Transverse colon (tissue), 4 donors: Measurements from ENCODE around the gene LRPPRC. TPM values are rescaled to one million over a fixed set of nuclear protein-coding genes. Genes with fewer than 3 reads are reported as not detected.

ENCODE experiments used
- DNase-seq: peaks from one replicate; pipeline ENCODE4 v3.0.0-alpha.2; 2019
- H3K27ac ChIP-seq, 4 donors: fragments of 200-600 bp; sonication (generic); 2 replicates each; pipeline ENCODE4 v1.5.1; 2016 to 2018; ENCODE audit warnings: inconsistent platforms in 4 of 4
- H3K27me3 ChIP-seq: fragments of 200-600 bp; sonication (generic); 2 replicates; pipeline ENCODE4 v1.5.1; 2017; ENCODE audit warnings: inconsistent platforms
- H3K36me3 ChIP-seq, 4 donors: fragments of 200-600 bp; sonication (generic); 2 replicates each; pipeline ENCODE4 v1.5.1; 2017 to 2019; ENCODE audit warnings: inconsistent platforms in 4 of 4
- H3K4me1 ChIP-seq, 4 donors: fragments of 200-600 bp; sonication (generic); 2 replicates each; pipeline ENCODE4 v1.5.1; 2017 to 2020; ENCODE audit warnings: inconsistent platforms in 4 of 4
- H3K4me3 ChIP-seq, 4 donors: fragments of 200-600 bp; sonication (generic); 1 replicate in 1 of 4; 2 replicates in 3 of 4; pipeline versions ENCODE4 v1.5.1 to v1.6.1; 2017 to 2019; ENCODE audit warnings: inconsistent platforms in 4 of 4
- H3K9me3 ChIP-seq, 2 donors: fragments of 200-600 bp; sonication (generic); 2 replicates each; pipeline ENCODE4 v1.5.1; 2017 to 2019; ENCODE audit warnings: inconsistent platforms in 2 of 2
- CTCF ChIP-seq, 5 experiments: fragments of 200-600 bp in 3 of 5; fragments of 450-650 bp in 2 of 5; sonication (generic) in 3 of 5; IDR thresholded peaks; 1 replicate in 2 of 5; 2 replicates in 3 of 5; pipeline ENCODE4 v1.5.1; 2016 to 2017; ENCODE audit warnings: antibody characterized with exemption in 5 of 5, inconsistent platforms in 3 of 5, mild to moderate bottlenecking in 2 of 5, moderate library complexity in 1 of 5
- EP300 ChIP-seq: sonication (generic); formaldehyde crosslinking; IDR thresholded peaks from one replicate; pipeline ENCODE4 v1.6.1; 2017; ENCODE audit warnings: antibody characterized with exemption, low read depth
- POLR2A ChIP-seq: fragments of 450-650 bp; IDR thresholded peaks from one replicate; pipeline ENCODE4 v1.6.1; 2016; ENCODE audit warnings: antibody characterized with exemption, mild to moderate bottlenecking, moderate library complexity
- POLR2AphosphoS5 ChIP-seq, 3 donors: sonication (generic); formaldehyde crosslinking; IDR thresholded peaks; one replicate each; pipeline ENCODE4 v1.6.1; 2016; ENCODE audit warnings: antibody characterized with exemption in 3 of 3
- WGBS, 2 donors: methylation state at CpG; one replicate each; pipeline ENCODE4 v1.1.5; 2018; ENCODE audit warnings: low coverage in 1 of 2; 5-methylcytosine and 5-hydroxymethylcytosine counted together
- in situ Hi-C, 4 donors: fragments of 200-750 bp; cut with MboI; loops; one replicate each; pipeline versions ENCODE4 v1.15.0 to v1.15.1; 2017; ENCODE audit warnings: low sequenced_read_pairs in 3 of 4, low pct_ligation_motif_present in 1 of 4, low pct_unique_long_range_greater_than_20kb in 1 of 4
- intact Hi-C: fragments of 100-400 bp; cut with DNase I; formaldehyde crosslinking; loops from one replicate; pipeline ENCODE4 v1.15.1; 2023; ENCODE audit warnings: low total_unique reads
- total RNA-seq, 4 donors: library from RNA; depleted of rRNA; stranded (reverse); fragments of >200 nt; gene quantifications; one replicate each; pipeline ENCODE4 v1.1.0, GENCODE V29; 2016

The LRPPRC gene
- total RNA-seq, 4 donors from 2014 or later, result 35.9 to 83.3 (median 59.7) TPM

- TF ChIP-seq EP300 (no peak), CTCF (IDR thresholded peaks at IDR 0.05) (no peak), POLR2AphosphoS5 (IDR thresholded peaks at IDR 0.05) (no peak), POLR2A (no peak)
- no peak for DNase-seq
- intact Hi-C loops (no loop called here), in situ Hi-C loops (no loop called here)
- no peak overlapping the region for H3K4me3 ChIP-seq
- peaks cover 0 to 36% (median 12%) of the 10 kb centered on the region in 4 donors for H3K36me3 ChIP-seq
- H3K27ac ChIP-seq, result no peak overlapping the region
- H3K4me1 ChIP-seq, result no peaks in the 10 kb centered on the region
- 64 to 73% methylated on average over 3 of the region's 3 CpGs for WGBS, 2 donors
- H3K27me3 ChIP-seq, result no peaks in the 10 kb centered on the region
- no peaks in the 10 kb centered on the region for H3K9me3 ChIP-seq
Observed at GRCh38 chr2:43941359-43941758, 54.4 kb downstream of the LRPPRC start.

GRCh38 chr2:43939695-43940256 is 56.0 kb downstream of the LRPPRC start:
- in situ Hi-C loops, result no loop called here
- DNase-seq, result no peak

GRCh38 chr2:43937269-43937820 is 58.4 kb downstream of the LRPPRC start:
- Histone ChIP-seq H3K4me1 (no peaks in the 10 kb centered on the region), H3K36me3 (peaks cover 0 to 41% (median 12%) of the 10 kb centered on the region in 4 donors), H3K9me3 (no peaks in the 10 kb centered on the region), H3K4me3 (no peak overlapping the region), H3K27me3 (no peaks in the 10 kb centered on the region), H3K27ac (no peak overlapping the region)
- intact Hi-C loops (no loop called here), in situ Hi-C loops (no loop called here)
- TF ChIP-seq POLR2AphosphoS5 (IDR thresholded peaks at IDR 0.05) (no peak), CTCF (IDR thresholded peaks at IDR 0.05) (no peak), POLR2A (no peak), EP300 (no peak)
- 79 to 96% methylated on average over 3 of the region's 3 CpGs for WGBS, 2 donors
- no peak for DNase-seq

More at GRCh38 chr2:43939695-43940256, 56.0 kb downstream of the LRPPRC start:
- H3K9me3 ChIP-seq, result no peaks in the 10 kb centered on the region
- 91 to 100% methylated on average over 5 to 6 of the region's 6 CpGs for WGBS, 2 donors
- no peak overlapping the region for H3K4me3 ChIP-seq
- intact Hi-C loops, result no loop called here
- no peaks in the 10 kb centered on the region for H3K27me3 ChIP-seq
- no peak overlapping the region for H3K27ac ChIP-seq
- peaks cover 0 to 34% (median 6%) of the 10 kb centered on the region in 4 donors for H3K36me3 ChIP-seq
- TF ChIP-seq EP300 (no peak), POLR2A (no peak), POLR2AphosphoS5 (IDR thresholded peaks at IDR 0.05) (no peak), CTCF (IDR thresholded peaks at IDR 0.05) (no peak)
- H3K4me1 ChIP-seq, result no peaks in the 10 kb centered on the region

- Histone ChIP-seq H3K4me3 (no peak overlapping the region), H3K27me3 (no peaks in the 10 kb centered on the region), H3K36me3 (peaks cover 0 to 39% (median 7%) of the 10 kb centered on the region in 4 donors), H3K4me1 (no peaks in the 10 kb centered on the region), H3K27ac (no peak overlapping the region), H3K9me3 (no peaks in the 10 kb centered on the region)
- WGBS, 2 donors, result 91 to 92% methylated on average over 4 of the region's 4 CpGs
- DNase-seq, result no peak
- TF ChIP-seq CTCF (IDR thresholded peaks at IDR 0.05) (no peak), POLR2A (no peak), POLR2AphosphoS5 (IDR thresholded peaks at IDR 0.05) (no peak), EP300 (no peak)
- intact Hi-C loops, result no loop called here
- in situ Hi-C loops, result no loop called here
Observed at GRCh38 chr2:43934567-43934966, 61.2 kb downstream of the LRPPRC start.
